Dendritic cell treated with granulocyte-macrophage colony-stimulating factor and Interleukin-4, amounts not matched to agents 40 ng/mL and 50 ng/mL, for 4 days (primary cell): ENCODE results near the gene ASAP3.
"Not testable (repeated sequence)": the region's sequence is repeated elsewhere in the genome, so short reads cannot be mapped to it uniquely, and the experiment has no call there.

Source experiments
- H3K27ac Mint-ChIP-seq: one replicate; pipeline ENCODE4 v1.8.0; 2022; ENCODE audit warnings: mild to moderate bottlenecking, mixed read lengths
- H3K27me3 Mint-ChIP-seq: one replicate; pipeline ENCODE4 v1.8.0; 2022; ENCODE audit warnings: mild to moderate bottlenecking, mixed read lengths
- H3K36me3 Mint-ChIP-seq: one replicate; pipeline ENCODE4 v1.8.0; 2022; ENCODE audit warnings: low read depth, mixed read lengths
- H3K4me1 Mint-ChIP-seq: one replicate; pipeline ENCODE4 v1.8.0; 2022; ENCODE audit warnings: low read depth, mixed read lengths
- H3K4me3 Mint-ChIP-seq: one replicate; pipeline ENCODE4 v1.8.0; 2022; ENCODE audit warnings: mild to moderate bottlenecking, moderate library complexity, mixed read lengths
- H3K9me3 Mint-ChIP-seq: one replicate; pipeline ENCODE4 v1.8.0; 2022; ENCODE audit warnings: mixed read lengths
- intact Hi-C: fragments of 100-400 bp; cut with micrococcal nuclease; formaldehyde crosslinking; loops from one replicate; pipeline ENCODE4 v1.15.0; 2022

The ASAP3 gene

GRCh38 chr1:23387494-23387893 is 96.5 kb downstream of the ASAP3 start:
- no peak overlapping the region for H3K27ac Mint-ChIP-seq
- peaks cover 29% of the 10 kb centered on the region for H3K4me1 Mint-ChIP-seq
- no peaks in the 10 kb centered on the region for H3K9me3 Mint-ChIP-seq
- peaks cover 31% of the 10 kb centered on the region for H3K27me3 Mint-ChIP-seq
- intact Hi-C loops: no loop called here
- H3K36me3 Mint-ChIP-seq: no peaks in the 10 kb centered on the region
- no peak overlapping the region for H3K4me3 Mint-ChIP-seq

- Mint-ChIP-seq H3K36me3 (no peaks in the 10 kb centered on the region), H3K27ac (no peak overlapping the region), H3K27me3 (peaks cover 47% of the 10 kb centered on the region), H3K4me1 (peaks cover 36% of the 10 kb centered on the region), H3K9me3 (no peaks in the 10 kb centered on the region), H3K4me3 (no peak overlapping the region)
- intact Hi-C loops: no loop called here
Measured at GRCh38 chr1:23385119-23385621, 98.8 kb downstream of the ASAP3 start.

- Mint-ChIP-seq H3K27me3 (peaks cover 49% of the 10 kb centered on the region), H3K36me3 (no peaks in the 10 kb centered on the region), H3K4me1 (peaks cover 32% of the 10 kb centered on the region), H3K9me3 (no peaks in the 10 kb centered on the region), H3K27ac (no peak overlapping the region), H3K4me3 (no peak overlapping the region)
- intact Hi-C loops: no loop called here
Measured at GRCh38 chr1:23384312-23385058, 99.5 kb downstream of the ASAP3 start.

- no peak overlapping the region for H3K27ac Mint-ChIP-seq
- no peak overlapping the region for H3K4me3 Mint-ChIP-seq
- intact Hi-C loops: no loop called here
- peaks cover 32% of the 10 kb centered on the region for H3K4me1 Mint-ChIP-seq
- no peaks in the 10 kb centered on the region for H3K36me3 Mint-ChIP-seq
- H3K9me3 Mint-ChIP-seq: no peaks in the 10 kb centered on the region
- H3K27me3 Mint-ChIP-seq: peaks cover 49% of the 10 kb centered on the region
Measured at GRCh38 chr1:23383577-23384311, 100.2 kb downstream of the ASAP3 start.

GRCh38 chr1:23381233-23381885 is 102.6 kb downstream of the ASAP3 start:
- Mint-ChIP-seq H3K9me3 (no peaks in the 10 kb centered on the region), H3K27ac (no peak overlapping the region), H3K36me3 (no peaks in the 10 kb centered on the region), H3K4me1 (peaks cover 42% of the 10 kb centered on the region), H3K27me3 (peaks cover 42% of the 10 kb centered on the region), H3K4me3 (no peak overlapping the region)
- intact Hi-C loops: no loop called here

GRCh38 chr1:23380719-23381118 is 103.3 kb downstream of the ASAP3 start:
- Mint-ChIP-seq H3K36me3 (no peaks in the 10 kb centered on the region), H3K27me3 (peaks cover 42% of the 10 kb centered on the region), H3K4me3 (no peak overlapping the region), H3K9me3 (no peaks in the 10 kb centered on the region), H3K27ac (no peak overlapping the region), H3K4me1 (peaks cover 42% of the 10 kb centered on the region)
- intact Hi-C loops: no loop called here

GRCh38 chr1:23380236-23380635 is 103.7 kb downstream of the ASAP3 start:
- H3K36me3 Mint-ChIP-seq, H3K27ac Mint-ChIP-seq, H3K9me3 Mint-ChIP-seq, H3K4me3 Mint-ChIP-seq, intact Hi-C loops: not testable (repeated sequence)
- H3K27me3 Mint-ChIP-seq: peaks cover 45% of the 10 kb centered on the region
- H3K4me1 Mint-ChIP-seq: peaks cover 42% of the 10 kb centered on the region
